Measurements from ENCODE around the gene RHOBTB1.

RHOBTB1 gene

DNA sequence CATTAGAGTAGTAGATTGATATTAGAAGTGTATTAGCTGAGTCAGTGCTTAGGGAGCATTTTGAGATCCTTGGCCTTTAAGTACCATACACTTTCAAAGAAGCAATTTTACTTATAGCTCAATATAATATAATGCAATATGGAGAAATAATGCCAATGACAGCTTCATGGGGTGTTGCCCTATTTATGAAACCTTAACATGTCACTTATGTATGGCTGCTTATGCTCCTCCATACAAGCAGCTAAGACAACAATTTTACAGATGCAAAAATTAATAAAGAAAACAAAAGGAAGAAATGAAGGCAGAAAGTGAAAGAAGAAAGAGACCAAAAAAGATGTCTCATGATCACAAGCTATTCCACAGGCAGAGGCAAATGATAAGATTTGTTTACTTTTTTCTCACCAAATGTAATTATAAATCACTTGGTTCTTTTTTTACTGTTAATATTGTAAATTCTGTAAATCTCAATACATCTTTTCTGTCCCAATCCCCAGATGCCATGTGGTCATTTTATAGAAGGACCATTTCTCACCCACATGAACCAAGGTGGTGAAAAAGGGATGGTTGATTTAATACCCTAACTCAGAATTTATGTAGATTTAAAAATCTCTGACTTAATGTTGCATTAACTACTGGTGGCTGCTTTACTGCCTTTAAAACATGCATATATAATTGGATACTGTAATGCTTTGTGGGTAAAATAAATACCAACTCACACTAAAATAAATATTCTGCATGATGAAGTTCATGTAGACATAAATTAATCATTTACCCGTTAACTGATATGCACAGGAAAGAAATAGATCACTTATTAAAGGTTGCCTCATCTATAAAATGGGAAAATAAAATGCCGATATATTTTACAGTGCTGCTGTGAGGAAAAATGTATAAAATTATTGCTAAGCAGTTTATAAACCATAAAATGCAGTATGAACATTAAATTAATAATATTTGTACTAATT lies 33.5 kb upstream of the RHOBTB1 start:
- no peaks in the 10 kb centered on the region for H3K9me3 ChIP-seq (ENCODE audit: low read length)
- no peaks in the 10 kb centered on the region for H3K36me3 ChIP-seq (ENCODE audit: insufficient read depth, low read length)
- H3K9me2 ChIP-seq (ENCODE audit: low read depth, low read length) = no peaks in the 10 kb centered on the region
- no peak overlapping the region for H3K9ac ChIP-seq (ENCODE audit: low read length)
- TF ChIP-seq, protein P1, sequence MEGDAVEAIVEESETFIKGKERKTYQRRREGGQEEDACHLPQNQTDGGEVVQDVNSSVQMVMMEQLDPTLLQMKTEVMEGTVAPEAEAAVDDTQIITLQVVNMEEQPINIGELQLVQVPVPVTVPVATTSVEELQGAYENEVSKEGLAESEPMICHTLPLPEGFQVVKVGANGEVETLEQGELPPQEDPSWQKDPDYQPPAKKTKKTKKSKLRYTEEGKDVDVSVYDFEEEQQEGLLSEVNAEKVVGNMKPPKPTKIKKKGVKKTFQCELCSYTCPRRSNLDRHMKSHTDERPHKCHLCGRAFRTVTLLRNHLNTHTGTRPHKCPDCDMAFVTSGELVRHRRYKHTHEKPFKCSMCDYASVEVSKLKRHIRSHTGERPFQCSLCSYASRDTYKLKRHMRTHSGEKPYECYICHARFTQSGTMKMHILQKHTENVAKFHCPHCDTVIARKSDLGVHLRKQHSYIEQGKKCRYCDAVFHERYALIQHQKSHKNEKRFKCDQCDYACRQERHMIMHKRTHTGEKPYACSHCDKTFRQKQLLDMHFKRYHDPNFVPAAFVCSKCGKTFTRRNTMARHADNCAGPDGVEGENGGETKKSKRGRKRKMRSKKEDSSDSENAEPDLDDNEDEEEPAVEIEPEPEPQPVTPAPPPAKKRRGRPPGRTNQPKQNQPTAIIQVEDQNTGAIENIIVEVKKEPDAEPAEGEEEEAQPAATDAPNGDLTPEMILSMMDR (IDR thresholded peaks at IDR 0.05; ENCODE audit: low read length) = no peak
- no peak for TF ChIP-seq EZH2 (IDR thresholded peaks at IDR 0.05; ENCODE audit: borderline replicate concordance, low read length)
- no peaks in the 10 kb centered on the region for H4K20me1 ChIP-seq (ENCODE audit: insufficient read depth, low read length)
- H3K4me3 ChIP-seq (ENCODE audit: low read depth, low read length, poor library complexity, severe bottlenecking) = no peak overlapping the region
- no peaks in the 10 kb centered on the region for H3F3A ChIP-seq (ENCODE audit: insufficient read depth, low read length)
- no peak overlapping the region for H2AFZ ChIP-seq (ENCODE audit: low read length)
- H3K4me2 ChIP-seq (ENCODE audit: low read length) = no peak overlapping the region
- no peaks in the 10 kb centered on the region for H3K4me1 ChIP-seq (ENCODE audit: insufficient read depth, low read length, severe bottlenecking)
- H3K79me2 ChIP-seq (ENCODE audit: insufficient read depth, low read length) = no peaks in the 10 kb centered on the region
- H3K27me3 ChIP-seq (ENCODE audit: insufficient read depth, low read length) = no peaks in the 10 kb centered on the region
- H3K27ac ChIP-seq (ENCODE audit: low read depth, low read length, poor library complexity, severe bottlenecking) = no peak overlapping the region

DNA sequence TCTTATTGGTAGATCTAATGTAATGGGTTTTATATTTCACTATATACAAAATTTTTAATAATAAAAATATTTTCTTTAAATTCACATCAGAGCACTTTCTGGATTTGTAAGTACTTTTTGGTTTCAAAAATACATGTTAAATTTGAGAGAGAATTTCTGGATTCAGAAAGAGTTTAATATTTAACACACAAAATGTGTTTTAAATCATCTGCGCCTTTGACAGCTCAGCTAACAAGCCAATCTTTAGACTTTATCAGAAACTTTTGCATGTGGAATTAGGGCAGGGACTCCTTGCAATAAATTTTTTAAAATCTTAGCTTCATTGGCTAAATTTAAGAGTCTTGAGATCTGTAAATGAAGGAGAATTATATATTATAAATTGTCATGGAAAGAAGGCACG lies 32.7 kb upstream of the RHOBTB1 start:
- H3K36me3 ChIP-seq (ENCODE audit: insufficient read depth, low read length) = no peaks in the 10 kb centered on the region

DNA sequence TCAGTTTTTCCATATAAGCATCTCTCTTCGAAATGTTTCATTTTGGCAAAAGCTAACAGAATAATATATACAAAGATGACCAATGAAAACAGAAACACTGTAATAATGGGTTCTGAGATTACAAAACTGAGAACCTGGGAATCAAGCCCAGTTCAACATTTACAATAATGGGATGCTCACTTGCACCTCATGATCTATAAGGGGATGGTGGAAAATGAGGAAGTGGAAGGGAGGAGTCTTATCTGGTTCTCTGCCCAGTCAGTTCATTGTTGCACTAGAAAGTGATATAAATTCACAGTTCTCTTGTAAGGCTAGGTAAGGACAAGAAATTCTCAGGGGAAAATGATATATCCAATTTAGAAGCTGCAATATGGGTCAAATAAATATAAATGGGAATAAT lies 31.7 kb upstream of the RHOBTB1 start:
- Histone ChIP-seq H3K4me2 (ENCODE audit: low read length) (no peak overlapping the region), H2AFZ (ENCODE audit: low read length) (no peak overlapping the region), H3K27ac (ENCODE audit: low read depth, low read length, poor library complexity, severe bottlenecking) (no peak overlapping the region), H3K4me3 (ENCODE audit: low read depth, low read length, poor library complexity, severe bottlenecking) (no peak overlapping the region), H3K79me2 (ENCODE audit: insufficient read depth, low read length) (no peaks in the 10 kb centered on the region), H4K20me1 (ENCODE audit: insufficient read depth, low read length) (no peaks in the 10 kb centered on the region), H3K27me3 (ENCODE audit: insufficient read depth, low read length) (no peaks in the 10 kb centered on the region), H3K9me3 (ENCODE audit: low read length) (no peaks in the 10 kb centered on the region), H3K9ac (ENCODE audit: low read length) (no peak overlapping the region), H3K9me2 (ENCODE audit: low read depth, low read length) (no peaks in the 10 kb centered on the region), H3F3A (ENCODE audit: insufficient read depth, low read length) (no peaks in the 10 kb centered on the region), H3K36me3 (ENCODE audit: insufficient read depth, low read length) (no peaks in the 10 kb centered on the region), H3K4me1 (ENCODE audit: insufficient read depth, low read length, severe bottlenecking) (no peaks in the 10 kb centered on the region)
- no peak for TF ChIP-seq EZH2 (IDR thresholded peaks at IDR 0.05; ENCODE audit: borderline replicate concordance, low read length)
- TF ChIP-seq, protein P1 (IDR thresholded peaks at IDR 0.05; ENCODE audit: low read length) = no peak

More for the DNA sequence above, 32.7 kb upstream of the RHOBTB1 start:
- H3K4me2 ChIP-seq (ENCODE audit: low read length) = no peak overlapping the region
- H3F3A ChIP-seq (ENCODE audit: insufficient read depth, low read length) = no peaks in the 10 kb centered on the region
- no peaks in the 10 kb centered on the region for H4K20me1 ChIP-seq (ENCODE audit: insufficient read depth, low read length)
- H2AFZ ChIP-seq (ENCODE audit: low read length) = no peak overlapping the region
- H3K79me2 ChIP-seq (ENCODE audit: insufficient read depth, low read length) = no peaks in the 10 kb centered on the region
- no peaks in the 10 kb centered on the region for H3K27me3 ChIP-seq (ENCODE audit: insufficient read depth, low read length)
- no peak overlapping the region for H3K9ac ChIP-seq (ENCODE audit: low read length)
- H3K4me3 ChIP-seq (ENCODE audit: low read depth, low read length, poor library complexity, severe bottlenecking) = no peak overlapping the region
- no peak for TF ChIP-seq EZH2 (IDR thresholded peaks at IDR 0.05; ENCODE audit: borderline replicate concordance, low read length)
- TF ChIP-seq, protein P1 (IDR thresholded peaks at IDR 0.05; ENCODE audit: low read length) = no peak
- H3K9me2 ChIP-seq (ENCODE audit: low read depth, low read length) = no peaks in the 10 kb centered on the region
- no peaks in the 10 kb centered on the region for H3K9me3 ChIP-seq (ENCODE audit: low read length)
- no peak overlapping the region for H3K27ac ChIP-seq (ENCODE audit: low read depth, low read length, poor library complexity, severe bottlenecking)
- no peaks in the 10 kb centered on the region for H3K4me1 ChIP-seq (ENCODE audit: insufficient read depth, low read length, severe bottlenecking)

Measured in OCI-LY1 (cell line).